RWPE2 (cell line): ENCODE results near the gene RIMS1.
"Not testable (repeated sequence)": the region's sequence is repeated elsewhere in the genome, so short reads cannot be mapped to it uniquely, and the experiment has no call there.

Experiments
- ATAC-seq: fragments of 200-7000 bp; cut with Tn5 transposase; 3 replicates; pipeline ENCODE4 v1.9.1; 2021; ENCODE audit warnings: low read depth
- DNase-seq: peaks from one replicate; pipeline ENCODE4 v3.0.0-alpha.2; 2020; ENCODE audit warnings: low spot score
- H3K27ac ChIP-seq: fragments of 450-650 bp; 2 replicates; pipeline ENCODE4 v1.5.1; 2017; ENCODE audit warnings: mild to moderate bottlenecking; ENCODE audit not compliant: poor library complexity, severe bottlenecking
- H3K27me3 ChIP-seq: fragments of 250-450 bp; sonication (Bioruptor Pico); 2 replicates; pipeline ENCODE4 v1.5.1; 2021; ENCODE audit warnings: mild to moderate bottlenecking, moderate library complexity; ENCODE audit not compliant: insufficient read depth, poor library complexity, severe bottlenecking
- H3K36me3 ChIP-seq: fragments of 250-450 bp; sonication (Bioruptor Pico); 2 replicates; pipeline ENCODE4 v1.5.1; 2020; ENCODE audit warnings: low read depth, mild to moderate bottlenecking, moderate library complexity
- H3K4me1 ChIP-seq: fragments of 250-450 bp; sonication (Bioruptor Pico); 2 replicates; pipeline ENCODE4 v1.5.1; 2021; ENCODE audit warnings: mild to moderate bottlenecking, moderate library complexity; ENCODE audit not compliant: insufficient read depth, poor library complexity, severe bottlenecking
- H3K4me3 ChIP-seq: fragments of 250-450 bp; sonication (Bioruptor Pico); 2 replicates; pipeline ENCODE4 v1.5.1; 2021; ENCODE audit warnings: mild to moderate bottlenecking, moderate library complexity; ENCODE audit not compliant: severe bottlenecking
- H3K9me3 ChIP-seq: fragments of 250-450 bp; sonication (Bioruptor Pico); 2 replicates; pipeline ENCODE4 v1.5.1; 2021; ENCODE audit warnings: mild to moderate bottlenecking, moderate library complexity; ENCODE audit not compliant: severe bottlenecking
- CTCF ChIP-seq: fragments of 450-650 bp; IDR thresholded peaks from one replicate; pipeline ENCODE4 v1.5.1; 2017; ENCODE audit warnings: mild to moderate bottlenecking, moderate library complexity; ENCODE audit not compliant: poor library complexity, severe bottlenecking

RIMS1 gene

GRCh38 chr6:71997341-71997740 is 111.0 kb downstream of the RIMS1 start:
- Histone ChIP-seq H3K27ac (no peak overlapping the region), H3K4me1 (no peaks in the 10 kb centered on the region), H3K27me3 (no peaks in the 10 kb centered on the region), H3K9me3 (no peaks in the 10 kb centered on the region), H3K4me3 (no peak overlapping the region), H3K36me3 (no peaks in the 10 kb centered on the region)
- TF ChIP-seq CTCF: no peak
- no peak for ATAC-seq
- DNase-seq: no peak

GRCh38 chr6:72002415-72002814 is 116.1 kb downstream of the RIMS1 start:
- Histone ChIP-seq H3K27ac (no peak overlapping the region), H3K9me3 (no peaks in the 10 kb centered on the region)
- DNase-seq: no peak

GRCh38 chr6:72006591-72006990 is 120.2 kb downstream of the RIMS1 start:
- H3K27ac ChIP-seq, H3K27me3 ChIP-seq: not testable (repeated sequence)
- peak; percentile 35 for DNase-seq

More at GRCh38 chr6:72002415-72002814, 116.1 kb downstream of the RIMS1 start:
- no peak for TF ChIP-seq CTCF
- Histone ChIP-seq H3K4me1 (no peaks in the 10 kb centered on the region), H3K36me3 (no peaks in the 10 kb centered on the region), H3K4me3 (no peak overlapping the region), H3K27me3 (no peaks in the 10 kb centered on the region)
- ATAC-seq: no peak

GRCh38 chr6:72022830-72023229 is 136.5 kb downstream of the RIMS1 start:
- DNase-seq (no peak), ATAC-seq (no peak)
- Histone ChIP-seq H3K9me3 (no peaks in the 10 kb centered on the region), H3K4me1 (no peaks in the 10 kb centered on the region), H3K27ac (no peak overlapping the region), H3K27me3 (no peaks in the 10 kb centered on the region), H3K4me3 (no peak overlapping the region), H3K36me3 (no peaks in the 10 kb centered on the region)
- TF ChIP-seq CTCF: no peak

More at GRCh38 chr6:72006591-72006990, 120.2 kb downstream of the RIMS1 start:
- H3K4me3 ChIP-seq, H3K36me3 ChIP-seq, H3K4me1 ChIP-seq, ATAC-seq, H3K9me3 ChIP-seq: not testable (repeated sequence)

GRCh38 chr6:72031471-72031870 is 145.1 kb downstream of the RIMS1 start:
- Histone ChIP-seq H3K9me3 (no peaks in the 10 kb centered on the region), H3K27ac (no peak overlapping the region), H3K4me3 (no peak overlapping the region), H3K4me1 (no peaks in the 10 kb centered on the region), H3K36me3 (no peaks in the 10 kb centered on the region), H3K27me3 (peaks cover 9% of the 10 kb centered on the region)
- TF ChIP-seq CTCF: no peak
- DNase-seq: no peak
- ATAC-seq: peak; percentile 29; the same call in 1 of the 3 replicates
